Common myeloid progenitor, CD34-positive (primary cell): Measurements from ENCODE around the gene ILF3.

ENCODE experiments used
- CTCF ChIA-PET: fragments of 350-600 bp; sonication (Branson Sonifier 250); formaldehyde crosslinking; loops from one replicate; lab custom pipeline; 2021; ENCODE audit warnings: antibody characterized with exemption; lab: Charles Lee
- POLR2A ChIA-PET: fragments of 350-600 bp; sonication (Branson Sonifier 250); formaldehyde crosslinking; loops from one replicate; lab custom pipeline; 2021; ENCODE audit warnings: antibody characterized with exemption; lab: Charles Lee
- DNase-seq, 3 donors: peaks; one replicate each; pipeline versions ENCODE4 v3.0.0 to v3.0.0-alpha.2; 2013
- H3K27ac ChIP-seq, 2 experiments: 1 replicate in 1 of 2; 2 replicates in 1 of 2; pipeline ENCODE4 v1.7.0; 2013; ENCODE audit warnings: inconsistent platforms in 2 of 2, low read length in 2 of 2, mild to moderate bottlenecking in 2 of 2, low read depth in 1 of 2, moderate library complexity in 1 of 2; ENCODE audit not compliant: severe bottlenecking in 2 of 2, insufficient read depth in 1 of 2, poor library complexity in 1 of 2
- H3K27me3 ChIP-seq, 5 experiments: replicated peaks in 2 of 5; 1 replicate in 3 of 5; 2 replicates in 2 of 5; pipeline versions ENCODE4 v1.6.1 to v1.7.0; 2013; ENCODE audit warnings: low read length in 4 of 5, mild to moderate bottlenecking in 2 of 5, moderate library complexity in 2 of 5, inconsistent platforms in 1 of 5; ENCODE audit not compliant: insufficient read depth in 5 of 5, control insufficient read depth in 4 of 5
- H3K36me3 ChIP-seq, 4 experiments: 1 replicate in 2 of 4; 2 replicates in 2 of 4; pipeline versions ENCODE4 v1.6.1 to v1.7.0; 2013; ENCODE audit warnings: low read length in 3 of 4, control low read depth in 1 of 4, mild to moderate bottlenecking in 1 of 4; ENCODE audit not compliant: control insufficient read depth in 4 of 4, insufficient read depth in 4 of 4
- H3K4me1 ChIP-seq, 4 experiments: 1 replicate in 3 of 4; 2 replicates in 1 of 4; pipeline versions ENCODE4 v1.6.1 to v1.7.1; 2013; ENCODE audit warnings: low read length in 3 of 4, mild to moderate bottlenecking in 3 of 4, control low read depth in 1 of 4, inconsistent platforms in 1 of 4, moderate library complexity in 1 of 4; ENCODE audit not compliant: control insufficient read depth in 4 of 4, insufficient read depth in 4 of 4; ENCODE audit errors: control extremely low read depth in 1 of 4
- H3K4me3 ChIP-seq, 7 experiments: 1 replicate in 4 of 7; 2 replicates in 3 of 7; pipeline versions ENCODE4 v1.5.1 to v1.7.0; 2013; ENCODE audit warnings: mild to moderate bottlenecking in 7 of 7, low read length in 6 of 7, moderate library complexity in 6 of 7, inconsistent platforms in 2 of 7, low read depth in 2 of 7, control low read depth in 1 of 7; ENCODE audit not compliant: insufficient read depth in 4 of 7, control insufficient read depth in 1 of 7; ENCODE audit errors: extremely low read depth in 1 of 7
- H3K9me3 ChIP-seq, 5 experiments: 1 replicate in 4 of 5; 2 replicates in 1 of 5; pipeline versions ENCODE4 v1.6.1 to v1.7.1; 2013; ENCODE audit warnings: low read length in 4 of 5, mild to moderate bottlenecking in 2 of 5, inconsistent platforms in 1 of 5, low read depth in 1 of 5, moderate library complexity in 1 of 5; ENCODE audit not compliant: control insufficient read depth in 4 of 5, insufficient read depth in 2 of 5; ENCODE audit errors: control extremely low read depth in 1 of 5
- WGBS: methylation state at CpG from one replicate; pipeline ENCODE4 v1.1.5; 2013; ENCODE audit not compliant: insufficient coverage; 5-methylcytosine and 5-hydroxymethylcytosine counted together

Gene ILF3

DNA sequence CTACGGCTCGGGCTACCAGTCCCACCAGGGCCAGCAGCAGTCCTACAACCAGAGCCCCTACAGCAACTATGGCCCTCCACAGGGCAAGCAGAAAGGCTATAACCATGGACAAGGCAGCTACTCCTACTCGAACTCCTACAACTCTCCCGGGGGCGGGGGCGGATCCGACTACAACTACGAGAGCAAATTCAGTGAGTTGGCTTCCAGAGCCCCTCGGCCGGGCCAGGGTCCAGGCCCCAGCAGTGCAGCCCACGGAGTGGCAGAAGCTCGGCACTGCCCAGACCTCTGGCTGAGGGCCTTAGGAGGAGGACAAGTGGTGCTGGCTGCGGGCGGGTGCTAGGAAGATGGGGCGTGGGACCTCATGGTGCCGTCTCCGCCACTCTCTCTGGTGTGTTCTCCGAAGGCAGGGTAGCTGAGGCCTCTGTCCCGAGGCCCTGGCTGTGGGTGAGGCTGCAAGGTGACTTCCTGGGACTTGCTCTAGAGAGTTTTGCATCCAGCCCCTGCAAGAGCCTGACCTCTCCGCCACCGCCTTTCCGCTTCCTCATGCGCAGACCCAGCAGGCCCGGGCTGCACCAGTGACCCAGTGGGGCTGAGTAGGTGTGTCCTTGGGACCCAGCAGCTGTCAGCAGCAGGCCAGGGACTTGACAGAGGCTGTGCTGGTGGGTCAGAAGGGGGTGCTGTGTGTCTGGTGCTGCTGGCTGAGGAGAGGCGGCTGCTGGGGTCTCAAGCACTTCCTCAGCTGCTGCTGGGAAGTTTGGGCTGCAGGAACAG, 33.6 kb downstream of the ILF3 start:
- peaks cover 24 to 100% (median 85%) of the 10 kb centered on the region in 4 experiments for H3K36me3 ChIP-seq
- WGBS, result 92% methylated on average over 18 of the region's 25 CpGs
- DNase-seq, result no peak
- ChIA-PET POLR2A (interaction anchor here (0.6 kb wide), 1 partner anchor 23 kb away, joined by 5 read pairs; no protein-coding TSS in a partner anchor), CTCF (interaction anchor here (0.9 to 2.2 kb wide), 3 partner anchors 10 to 14 kb away, joined by 3 to 7 read pairs (median 5); no protein-coding TSS in a partner anchor)
- no peaks in the 10 kb centered on the region for H3K4me1 ChIP-seq
- H3K9me3 ChIP-seq, result no peaks in the 10 kb centered on the region
- no peak overlapping the region for H3K27ac ChIP-seq
- no peak overlapping the region for H3K4me3 ChIP-seq
- H3K27me3 ChIP-seq, result no peaks in the 10 kb centered on the region

- CTCF ChIA-PET, result interaction anchor here (0.9 to 1.0 kb wide), 2 partner anchors 11 to 19 kb away, joined by 3 read pairs; no protein-coding TSS in a partner anchor
- 97% methylated on average over 23 of the region's 27 CpGs for WGBS
- POLR2A ChIA-PET, result no interaction called here
- Histone ChIP-seq H3K27ac (no peak overlapping the region), H3K36me3 (peaks cover 20 to 92% (median 79%) of the 10 kb centered on the region in 4 experiments), H3K27me3 (no peaks in the 10 kb centered on the region), H3K4me1 (no peaks in the 10 kb centered on the region), H3K9me3 (no peaks in the 10 kb centered on the region), H3K4me3 (no peak overlapping the region)
- no peak for DNase-seq
Observed at GRCh38 chr19:10688545-10689280, 34.6 kb downstream of the ILF3 start.

DNA sequence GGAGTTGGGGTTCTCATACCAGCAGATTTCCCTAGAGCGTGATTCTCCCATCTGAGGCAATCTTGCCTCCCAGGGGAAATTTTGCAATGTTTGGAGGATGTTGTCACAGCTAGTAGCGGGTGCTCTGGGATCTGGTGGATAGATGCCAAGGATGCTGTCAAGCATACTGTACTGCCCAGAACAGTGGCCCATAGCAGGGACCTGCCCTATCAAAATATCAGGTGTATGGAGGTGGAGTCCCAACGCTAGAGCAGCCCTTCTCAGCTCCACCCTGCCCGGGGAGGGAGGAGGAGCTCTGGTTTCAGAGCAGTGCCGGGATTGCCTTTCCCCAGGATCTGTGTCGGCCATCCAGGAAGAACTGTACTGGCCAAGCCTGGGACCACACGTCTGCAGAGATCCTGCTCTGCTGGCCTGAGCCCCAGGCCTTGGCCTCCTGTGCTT, 36.2 kb downstream of the ILF3 start:
- Histone ChIP-seq H3K27ac (no peak overlapping the region), H3K9me3 (no peaks in the 10 kb centered on the region), H3K4me1 (peaks cover 0 to 6% (median 5%) of the 10 kb centered on the region in 4 experiments), H3K36me3 (peaks cover 15 to 76% (median 65%) of the 10 kb centered on the region in 4 experiments), H3K27me3 (no peaks in the 10 kb centered on the region), H3K4me3 (no peak overlapping the region)
- DNase-seq, result no peak
- POLR2A ChIA-PET, result no interaction called here
- WGBS, result 96% methylated on average over 7 of the region's 7 CpGs
- CTCF ChIA-PET, result interaction anchor here (0.8 to 1.4 kb wide), 4 partner anchors 19 to 111 kb away, joined by 3 to 4 read pairs (median 3); no protein-coding TSS in a partner anchor

DNA sequence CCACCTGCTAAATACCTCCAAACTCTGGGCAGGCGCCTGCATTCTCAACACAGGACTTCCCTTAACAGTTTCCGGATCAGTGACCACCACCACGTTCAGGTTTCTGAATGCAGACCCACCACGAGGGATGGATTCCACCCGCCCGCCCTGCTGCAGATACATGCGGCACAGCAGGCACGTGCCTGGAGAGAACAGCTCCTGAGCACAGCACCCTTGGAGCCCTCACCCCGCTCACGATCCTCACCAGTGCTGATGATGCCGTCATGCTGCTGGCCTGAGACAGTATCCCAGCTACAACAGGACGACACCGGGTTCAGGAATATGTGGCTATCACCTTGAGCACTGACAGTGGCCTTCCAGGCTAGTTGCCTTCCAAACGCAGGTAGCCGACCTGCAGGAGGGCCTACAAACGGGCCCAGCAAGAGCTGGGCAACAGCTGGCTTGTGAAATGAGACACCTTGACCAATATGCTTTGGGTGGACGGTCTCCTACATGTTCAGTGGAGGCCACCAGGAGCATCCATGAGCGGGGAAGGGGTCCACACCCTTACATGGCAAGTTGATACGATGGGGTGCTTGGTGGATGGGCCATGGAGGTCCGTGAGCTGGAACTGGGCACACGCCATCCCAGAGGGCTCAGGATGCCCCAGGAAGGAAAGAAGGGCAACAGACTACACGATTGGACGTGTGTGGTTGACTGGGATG, 37.2 kb downstream of the ILF3 start:
- Histone ChIP-seq H3K36me3 (peaks cover 15 to 66% (median 57%) of the 10 kb centered on the region in 4 experiments), H3K27ac (no peak overlapping the region), H3K27me3 (no peaks in the 10 kb centered on the region), H3K4me1 (peaks cover 0 to 13% (median 10%) of the 10 kb centered on the region in 4 experiments), H3K4me3 (no peak overlapping the region), H3K9me3 (no peaks in the 10 kb centered on the region)
- 90% methylated on average over 23 of the region's 23 CpGs for WGBS
- ChIA-PET POLR2A (no interaction called here), CTCF (interaction anchor here (1.0 to 1.2 kb wide), 2 partner anchors 10 to 110 kb away, joined by 4 read pairs; partner anchors contain the start of gene QTRT1)
- DNase-seq, result no peak

- CTCF ChIA-PET, result interaction anchor here (1.0 to 1.2 kb wide), 2 partner anchors 10 to 110 kb away, joined by 4 read pairs; partner anchors contain the start of gene QTRT1
Observed at GRCh38 chr19:10691883-10692282, 37.7 kb downstream of the ILF3 start.

GRCh38 chr19:10692673-10693264, 38.6 kb downstream of the ILF3 start:
- POLR2A ChIA-PET, result interaction anchor here (0.7 kb wide), 1 partner anchor 35 kb away, joined by 3 read pairs; no protein-coding TSS in a partner anchor
- 95% methylated on average over 5 of the region's 5 CpGs for WGBS
- peaks cover 0 to 6% (median 0%) of the 10 kb centered on the region in 5 experiments for H3K27me3 ChIP-seq
- peaks cover 0 to 13% (median 10%) of the 10 kb centered on the region in 4 experiments for H3K4me1 ChIP-seq
- no peak for DNase-seq
- H3K27ac ChIP-seq, result no peak overlapping the region
- H3K4me3 ChIP-seq, result no peak overlapping the region
- H3K36me3 ChIP-seq, result peaks cover 14 to 52% (median 45%) of the 10 kb centered on the region in 4 experiments
- CTCF ChIA-PET, result interaction anchor here (1.0 to 1.7 kb wide), 4 partner anchors 9 to 112 kb away, joined by 3 to 5 read pairs (median 4); partner anchors contain the start of gene QTRT1
- H3K9me3 ChIP-seq, result no peaks in the 10 kb centered on the region

More at GRCh38 chr19:10691883-10692282, 37.7 kb downstream of the ILF3 start:
- DNase-seq, result no peak
- Histone ChIP-seq H3K27me3 (peaks cover 0 to 2% (median 0%) of the 10 kb centered on the region in 5 experiments), H3K27ac (no peak overlapping the region), H3K4me1 (peaks cover 0 to 13% (median 10%) of the 10 kb centered on the region in 4 experiments), H3K36me3 (peaks cover 14 to 60% (median 53%) of the 10 kb centered on the region in 4 experiments), H3K9me3 (no peaks in the 10 kb centered on the region), H3K4me3 (no peak overlapping the region)
- POLR2A ChIA-PET, result no interaction called here
- 87% methylated on average over 5 of the region's 5 CpGs for WGBS
